Brain microvascular endothelial cell (primary cell): ENCODE data around the gene PNPLA7.

Experiments used
- DNase-seq: peaks from one replicate; pipeline ENCODE4 v3.0.0-alpha.2; 2020
- H3K27ac ChIP-seq: fragments of 250-450 bp; sonication (Bioruptor Pico); 2 replicates; pipeline ENCODE4 v1.5.1; 2020; ENCODE audit warnings: mild to moderate bottlenecking, moderate library complexity
- H3K27me3 ChIP-seq: fragments of 250-450 bp; sonication (Bioruptor Pico); replicated peaks from 2 replicates; pipeline ENCODE4 v1.5.1; 2020; ENCODE audit warnings: mild to moderate bottlenecking
- H3K36me3 ChIP-seq: fragments of 250-450 bp; sonication (Bioruptor Pico); replicated peaks from 2 replicates; pipeline ENCODE4 v1.5.1; 2020; ENCODE audit warnings: mild to moderate bottlenecking
- H3K4me3 ChIP-seq: 2 replicates; pipeline ENCODE4 v1.5.1; 2011; ENCODE audit warnings: low read depth, mild to moderate bottlenecking, control low read depth, low read length, moderate library complexity
- in situ Hi-C: cut with HindIII; loops from 2 replicates; pipeline ENCODE4 v1.10.0; 2017; ENCODE audit warnings: low sequenced_read_pairs, low pct_ligation_motif_present
- TF ChIP-seq, protein P1 (sequence below): IDR thresholded peaks from 2 replicates; pipeline ENCODE4 v1.5.1; 2011; ENCODE audit warnings: low read depth, mild to moderate bottlenecking, moderate library complexity, low read length, control low read depth, inconsistent platforms; ENCODE audit errors: missing control alignments

PNPLA7 gene

DNA sequence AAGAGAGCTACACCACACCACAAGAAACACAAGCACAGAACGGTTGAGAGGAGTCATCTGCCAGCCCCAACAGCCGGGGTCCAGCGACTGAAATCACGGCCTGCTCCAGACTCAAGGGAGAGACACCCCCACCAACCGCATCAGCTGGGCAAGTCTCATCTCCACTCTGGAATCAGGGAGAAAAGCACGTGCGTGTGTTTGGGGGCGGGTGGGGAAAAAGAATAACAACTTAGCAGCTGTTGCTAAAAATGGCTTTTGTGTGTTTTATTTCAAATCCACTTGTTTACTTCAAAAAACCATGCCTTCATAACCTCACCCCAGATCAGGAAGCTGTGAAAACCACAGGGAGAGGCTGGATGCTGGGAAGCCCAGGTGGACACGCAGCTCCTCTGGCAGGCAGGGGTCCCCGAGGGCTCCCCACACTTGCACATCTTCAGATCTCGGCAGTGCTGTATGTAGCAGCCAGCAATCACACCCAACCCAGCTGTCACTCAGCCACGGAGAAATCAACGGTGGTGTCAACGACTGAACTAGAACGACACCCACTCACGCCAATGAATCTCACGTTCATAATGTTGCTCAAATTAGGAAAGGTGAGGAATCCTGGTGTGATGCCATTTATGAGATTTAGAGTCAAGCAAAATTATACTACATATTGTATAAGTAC is 19.0 kb downstream of the PNPLA7 start:
- DNase-seq: no peak
- H3K27ac ChIP-seq: no peak overlapping the region
- in situ Hi-C loops: no loop called here
- H3K36me3 ChIP-seq: no peaks in the 10 kb centered on the region
- TF ChIP-seq, protein P1, sequence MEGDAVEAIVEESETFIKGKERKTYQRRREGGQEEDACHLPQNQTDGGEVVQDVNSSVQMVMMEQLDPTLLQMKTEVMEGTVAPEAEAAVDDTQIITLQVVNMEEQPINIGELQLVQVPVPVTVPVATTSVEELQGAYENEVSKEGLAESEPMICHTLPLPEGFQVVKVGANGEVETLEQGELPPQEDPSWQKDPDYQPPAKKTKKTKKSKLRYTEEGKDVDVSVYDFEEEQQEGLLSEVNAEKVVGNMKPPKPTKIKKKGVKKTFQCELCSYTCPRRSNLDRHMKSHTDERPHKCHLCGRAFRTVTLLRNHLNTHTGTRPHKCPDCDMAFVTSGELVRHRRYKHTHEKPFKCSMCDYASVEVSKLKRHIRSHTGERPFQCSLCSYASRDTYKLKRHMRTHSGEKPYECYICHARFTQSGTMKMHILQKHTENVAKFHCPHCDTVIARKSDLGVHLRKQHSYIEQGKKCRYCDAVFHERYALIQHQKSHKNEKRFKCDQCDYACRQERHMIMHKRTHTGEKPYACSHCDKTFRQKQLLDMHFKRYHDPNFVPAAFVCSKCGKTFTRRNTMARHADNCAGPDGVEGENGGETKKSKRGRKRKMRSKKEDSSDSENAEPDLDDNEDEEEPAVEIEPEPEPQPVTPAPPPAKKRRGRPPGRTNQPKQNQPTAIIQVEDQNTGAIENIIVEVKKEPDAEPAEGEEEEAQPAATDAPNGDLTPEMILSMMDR: no peak
- H3K27me3 ChIP-seq: no peaks in the 10 kb centered on the region
- no peak overlapping the region for H3K4me3 ChIP-seq

DNA sequence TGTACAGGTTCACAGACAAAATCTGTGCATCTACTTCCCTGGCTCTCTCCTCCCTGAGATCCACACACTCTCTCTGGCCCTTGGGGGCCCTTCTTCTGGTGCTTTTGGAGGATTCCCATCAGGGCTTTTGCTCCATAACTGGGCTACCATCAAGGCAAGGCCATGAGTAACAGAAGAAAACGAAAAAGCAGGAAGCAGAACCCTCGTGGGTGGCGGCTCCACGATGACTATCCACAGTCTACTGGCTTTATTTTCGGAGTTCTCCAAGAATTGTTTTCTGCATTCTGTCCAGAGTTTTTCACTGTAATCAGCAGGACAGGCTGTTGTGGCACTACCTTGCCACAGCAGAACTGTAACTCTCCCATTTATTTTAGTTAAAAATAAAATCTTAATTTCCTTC is 19.9 kb downstream of the PNPLA7 start:
- DNase-seq: no peak

DNA sequence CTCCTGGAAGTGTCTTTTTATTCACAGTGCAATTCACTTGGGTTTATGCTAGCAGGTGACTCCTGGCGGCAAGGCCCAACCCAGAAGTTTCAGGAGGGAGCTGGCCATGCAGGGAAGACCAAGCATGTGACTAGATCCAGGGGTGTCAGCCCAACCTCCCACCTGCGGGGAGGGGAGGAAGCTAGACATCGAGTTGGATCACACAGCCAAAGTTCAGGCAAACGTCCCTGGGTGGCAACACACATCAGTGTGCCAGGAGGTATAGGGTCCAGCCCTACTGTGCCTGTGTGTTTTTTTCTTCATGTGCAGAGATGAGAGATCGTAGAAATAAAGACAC is 25.3 kb downstream of the PNPLA7 start:
- Histone ChIP-seq H3K36me3 (no peaks in the 10 kb centered on the region), H3K4me3 (no peak overlapping the region), H3K27me3 (no peaks in the 10 kb centered on the region), H3K27ac (no peak overlapping the region)
- DNase-seq: no peak
- in situ Hi-C loops: no loop called here
- TF ChIP-seq, protein P1: no peak

More for the DNA sequence above, 19.9 kb downstream of the PNPLA7 start:
- Histone ChIP-seq H3K4me3 (no peak overlapping the region), H3K27me3 (no peaks in the 10 kb centered on the region), H3K27ac (no peak overlapping the region), H3K36me3 (no peaks in the 10 kb centered on the region)
- in situ Hi-C loops: no loop called here
- TF ChIP-seq, protein P1: no peak

DNA sequence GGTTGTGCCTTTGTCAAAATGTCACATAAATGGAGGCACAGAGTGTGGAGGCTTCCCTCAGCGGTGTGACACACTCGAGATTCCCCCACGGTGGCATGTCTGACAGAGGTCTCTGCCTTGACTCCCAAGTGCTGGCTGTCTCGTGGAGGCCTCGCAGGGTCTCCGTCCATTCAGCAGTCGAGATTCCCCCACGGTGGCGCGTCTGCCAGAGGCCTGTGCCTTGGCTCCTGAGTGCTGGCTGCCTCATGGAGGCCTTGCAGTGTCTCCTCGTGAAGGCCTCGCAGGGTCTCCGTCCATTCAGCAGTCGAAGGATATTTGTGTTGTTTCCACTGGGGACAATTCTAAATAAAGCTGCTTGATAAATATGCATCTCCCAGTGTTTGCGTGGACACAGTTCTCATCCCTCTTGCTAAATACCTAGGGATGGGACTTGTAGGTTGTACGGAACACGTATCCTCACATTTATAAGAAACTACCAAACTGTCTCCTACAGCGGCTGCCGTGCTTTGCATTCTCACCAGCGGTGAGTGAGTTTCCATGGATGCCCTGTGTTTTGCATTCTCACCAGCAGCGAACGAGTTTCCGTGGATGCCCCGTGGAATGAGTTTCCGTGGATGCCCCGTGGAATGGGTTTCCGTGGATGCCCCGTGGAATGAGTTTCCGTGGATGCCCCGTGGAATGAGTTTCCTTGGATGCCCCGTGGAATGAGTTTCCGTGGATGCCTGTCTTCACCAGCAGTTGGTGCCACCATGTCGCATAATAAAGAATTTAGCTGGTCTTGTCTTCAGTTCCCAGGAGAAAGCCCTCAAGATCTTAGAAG is 25.8 kb downstream of the PNPLA7 start:
- DNase-seq: no peak
- H3K36me3 ChIP-seq: no peaks in the 10 kb centered on the region
- in situ Hi-C loops: no loop called here
- TF ChIP-seq, protein P1: no peak
- no peak overlapping the region for H3K4me3 ChIP-seq
- no peak overlapping the region for H3K27ac ChIP-seq
- no peaks in the 10 kb centered on the region for H3K27me3 ChIP-seq

DNA sequence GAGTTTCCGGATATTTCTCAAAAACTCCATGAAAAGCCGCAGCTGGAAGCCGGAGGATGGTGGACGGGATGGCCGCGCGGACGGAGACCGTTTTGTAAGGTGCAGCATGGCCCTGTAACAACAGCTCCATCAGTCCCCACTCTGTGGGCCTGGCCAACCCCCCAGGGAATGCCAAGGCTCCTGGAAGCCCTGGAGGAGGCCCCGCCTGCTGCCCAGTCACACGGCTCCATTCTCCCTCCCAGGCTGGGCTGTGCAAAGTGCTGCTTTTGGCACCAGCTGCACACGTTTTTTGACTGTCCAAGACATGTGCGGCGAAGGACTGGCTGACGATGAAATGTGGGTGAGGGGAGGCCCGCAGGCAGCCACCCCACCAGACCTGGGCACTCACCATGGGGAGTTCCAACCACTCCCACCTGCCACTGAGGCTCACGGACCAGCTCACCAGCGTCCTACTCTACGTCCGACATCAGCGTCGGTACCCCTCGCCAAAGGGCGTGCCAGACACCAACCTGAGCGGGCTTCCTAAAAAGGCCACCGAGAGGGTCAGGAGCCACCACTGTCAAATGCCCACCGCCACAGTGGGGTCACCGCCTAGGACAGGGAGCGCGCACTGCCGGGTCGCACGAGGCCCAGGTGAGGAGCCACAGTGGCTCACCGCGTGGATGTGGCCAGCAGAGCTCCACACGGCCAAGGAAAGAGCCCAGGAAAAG is 27.3 kb downstream of the PNPLA7 start:
- no peak for DNase-seq
- TF ChIP-seq, protein P1: no peak
- in situ Hi-C loops: no loop called here
- H3K27me3 ChIP-seq: no peaks in the 10 kb centered on the region
- H3K4me3 ChIP-seq: no peak overlapping the region
- H3K36me3 ChIP-seq: no peaks in the 10 kb centered on the region
- no peak overlapping the region for H3K27ac ChIP-seq
